SK-N-SH (cell line): Measurements from ENCODE around the gene GLT6D1.

ENCODE experiments used
- CTCF ChIP-seq: fragments of 200-600 bp; sonication (generic); IDR thresholded peaks from 2 replicates; pipeline ENCODE4 v1.6.1; 2017; ENCODE audit warnings: antibody characterized with exemption, mild to moderate bottlenecking, moderate library complexity
- EZH2phosphoT487 ChIP-seq: fragments of 200-600 bp; sonication (generic); IDR thresholded peaks from 2 replicates; pipeline ENCODE4 v1.6.1; 2017; ENCODE audit warnings: low read depth, mixed run types, mild to moderate bottlenecking, antibody characterized with exemption, moderate library complexity, borderline replicate concordance
- FOSL2 ChIP-seq: IDR thresholded peaks from 2 replicates; pipeline ENCODE4 v1.4.0; 2012; ENCODE audit warnings: low read depth, mild to moderate bottlenecking, moderate library complexity, borderline replicate concordance
- FOXM1 ChIP-seq: IDR thresholded peaks from 2 replicates; pipeline ENCODE4 v1.4.0; 2012; ENCODE audit warnings: low read depth, mild to moderate bottlenecking
- POLR2AphosphoS5 ChIP-seq: IDR thresholded peaks from 2 replicates; pipeline ENCODE4 v1.6.1; 2012; ENCODE audit warnings: low read depth, low read length
- RAD21 ChIP-seq: IDR thresholded peaks from 2 replicates; pipeline ENCODE4 v1.6.1; 2012; ENCODE audit warnings: mild to moderate bottlenecking, low read length
- RFX5 ChIP-seq: IDR thresholded peaks from 2 replicates; pipeline ENCODE4 v1.6.1; 2012; ENCODE audit warnings: mild to moderate bottlenecking, improper control_type of control experiment, low read length
- SIN3A ChIP-seq: IDR thresholded peaks from 2 replicates; pipeline ENCODE4 v1.6.1; 2012; ENCODE audit warnings: low read depth, mild to moderate bottlenecking, low read length, moderate library complexity, borderline replicate concordance
- SMC3 ChIP-seq: IDR thresholded peaks from 2 replicates; pipeline ENCODE4 v1.6.1; 2012; ENCODE audit warnings: low read depth, low read length, improper control_type of control experiment
- USF2 ChIP-seq: fragments of 150-350 bp; IDR thresholded peaks from 2 replicates; pipeline ENCODE4 v1.6.1; 2017; ENCODE audit warnings: antibody characterized with exemption, low read length, low read depth, borderline replicate concordance
- YY1 ChIP-seq: IDR thresholded peaks from 2 replicates; pipeline ENCODE4 v1.4.0; 2012; ENCODE audit warnings: low read depth, mild to moderate bottlenecking
- ZBTB33 ChIP-seq: IDR thresholded peaks from 2 replicates; pipeline ENCODE4 v1.4.0; 2012; ENCODE audit warnings: low read depth, borderline replicate concordance
- TF ChIP-seq, protein P1 (sequence below): IDR thresholded peaks from 2 replicates; pipeline ENCODE4 v1.4.0; 2012; ENCODE audit warnings: low read depth
- TF ChIP-seq, protein P2 (sequence below): IDR thresholded peaks from 2 replicates; pipeline ENCODE4 v1.4.0; 2012; ENCODE audit warnings: low read depth, borderline replicate concordance

- TF ChIP-seq CTCF (no peak), FOXM1 (no peak), USF2 (no peak), RAD21 (no peak), SIN3A (no peak), YY1 (no peak), SMC3 (no peak), POLR2AphosphoS5 (no peak), EZH2phosphoT487 (no peak), RFX5 (no peak), ZBTB33 (no peak), FOSL2 (no peak)
- TF ChIP-seq, protein P1, sequence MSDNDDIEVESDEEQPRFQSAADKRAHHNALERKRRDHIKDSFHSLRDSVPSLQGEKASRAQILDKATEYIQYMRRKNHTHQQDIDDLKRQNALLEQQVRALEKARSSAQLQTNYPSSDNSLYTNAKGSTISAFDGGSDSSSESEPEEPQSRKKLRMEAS, result no peak
- TF ChIP-seq, protein P2, sequence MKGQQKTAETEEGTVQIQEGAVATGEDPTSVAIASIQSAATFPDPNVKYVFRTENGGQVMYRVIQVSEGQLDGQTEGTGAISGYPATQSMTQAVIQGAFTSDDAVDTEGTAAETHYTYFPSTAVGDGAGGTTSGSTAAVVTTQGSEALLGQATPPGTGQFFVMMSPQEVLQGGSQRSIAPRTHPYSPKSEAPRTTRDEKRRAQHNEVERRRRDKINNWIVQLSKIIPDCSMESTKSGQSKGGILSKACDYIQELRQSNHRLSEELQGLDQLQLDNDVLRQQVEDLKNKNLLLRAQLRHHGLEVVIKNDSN, result no peak
These were observed 26.9 kb downstream of the GLT6D1 start for GRCh38 chr9:135612437-135612836.
